ENCODE measurements around the gene ZNF417. TPM values are rescaled to one million over a fixed set of nuclear protein-coding genes. Genes with fewer than 3 reads are reported as not detected.

ZNF417 gene
- polyA plus RNA-seq, 2 of the 4 experiments (the other 2 are of a cell fraction) = 5.9 to 8.0 TPM

GRCh38 chr19:57961785-57962184 is 45.4 kb upstream of the ZNF417 start (continued):
- TF ChIP-seq CTCF (IDR thresholded peaks at IDR 0.05) (no peak), ZFP36 (IDR thresholded peaks at IDR 0.05; ENCODE audit: borderline replicate concordance, partially characterized antibody) (no peak)

GRCh38 chr19:57954996-57955395 is 38.6 kb upstream of the ZNF417 start:
- no peak for DNase-seq (ENCODE audit: low read depth in 1 of 2, low spot score in 1 of 2)
- 15% methylated on average over 4 of the region's 4 CpGs for WGBS (ENCODE audit: missing lambda C conversion rate)
- no peaks in the 10 kb centered on the region for H3K4me1 ChIP-seq
- no peak overlapping the region for H3K27ac ChIP-seq
- ChIA-PET POLR2A (no interaction called here), CTCF (no interaction called here)
- FAIRE-seq = no peak
- H3K4me2 ChIP-seq = no peak overlapping the region
- H3K9me3 ChIP-seq = peaks cover 89% of the 10 kb centered on the region
- no peak overlapping the region for H3K4me3 ChIP-seq
- TF ChIP-seq ZNF302 (CRISPR knock-in tag; IDR thresholded peaks at IDR 0.05) (no peak), FOSB (CRISPR knock-in tag; IDR thresholded peaks at IDR 0.05) (no peak), ELK1 (IDR thresholded peaks at IDR 0.05; ENCODE audit: low read depth, low read length) (no peak), JUN (IDR thresholded peaks at IDR 0.05) (no peak), NFE2L2 (conservative IDR thresholded peaks at IDR 0.05; ENCODE audit: low read length) (no peak), GATA3 (IDR thresholded peaks at IDR 0.05; ENCODE audit: borderline replicate concordance) (no peak), FOXS1 (CRISPR knock-in tag; IDR thresholded peaks at IDR 0.05) (no peak), HOXB5 (CRISPR knock-in tag; IDR thresholded peaks at IDR 0.05) (no peak), POLR2A (IDR thresholded peaks at IDR 0.05; ENCODE audit: low read length) (no peak), HOXA7 (CRISPR knock-in tag; IDR thresholded peaks at IDR 0.05) (no peak)
- ATAC-seq = no peak

- no peak for DNase-seq (ENCODE audit: low read depth in 1 of 2, low spot score in 1 of 2)
- ChIA-PET POLR2A (no interaction called here), CTCF (interaction anchor here (0.6 kb wide), 2 partner anchors 275 to 1041 kb away, joined by 3 to 4 read pairs; no protein-coding TSS in a partner anchor)
- Histone ChIP-seq H3K4me2 (no peak overlapping the region), H3K27ac (no peak overlapping the region), H3K4me1 (no peaks in the 10 kb centered on the region), H3K4me3 (no peak overlapping the region), H3K9me3 (peaks cover 97% of the 10 kb centered on the region)
- no peak for ATAC-seq
- no peak for TF ChIP-seq EP300 (IDR thresholded peaks at IDR 0.05)
- no peak for TF ChIP-seq RAD21 (conservative IDR thresholded peaks at IDR 0.05 in 1 of 2, IDR thresholded peaks at IDR 0.05 in 1 of 2)
- TF ChIP-seq TP53 (CRISPR knock-in tag; IDR thresholded peaks at IDR 0.05) = no peak
- no peak for TF ChIP-seq JUNB (IDR thresholded peaks at IDR 0.05)
- TF ChIP-seq MAFK (IDR thresholded peaks at IDR 0.05; ENCODE audit: partially characterized antibody) = no peak
- no peak for TF ChIP-seq RNF2 (IDR thresholded peaks at IDR 0.05; ENCODE audit: borderline replicate concordance, low read depth)
- TF ChIP-seq SMC3 (IDR thresholded peaks at IDR 0.05) = no peak
- no peak for TF ChIP-seq PHF8 (IDR thresholded peaks at IDR 0.05; ENCODE audit: borderline replicate concordance, low read depth)
- TF ChIP-seq HOXB5 (CRISPR knock-in tag; IDR thresholded peaks at IDR 0.05) = no peak
- FAIRE-seq = no peak
- 41% methylated on average over 12 of the region's 12 CpGs for WGBS (ENCODE audit: missing lambda C conversion rate)
Observed at GRCh38 chr19:57949702-57950101, 33.3 kb upstream of the ZNF417 start.

- H3K27ac ChIP-seq = no peak overlapping the region
- H3K9me3 ChIP-seq = peaks cover 97% of the 10 kb centered on the region
- ATAC-seq = no peak
- no peaks in the 10 kb centered on the region for H3K4me1 ChIP-seq
- no peak overlapping the region for H3K4me3 ChIP-seq
- WGBS (ENCODE audit: missing lambda C conversion rate) = 82% methylated on average over 24 of the region's 24 CpGs
- no peak for DNase-seq (ENCODE audit: low read depth in 1 of 2, low spot score in 1 of 2)
- CTCF ChIA-PET = interaction anchor here (0.6 kb wide), 2 partner anchors 274 to 1041 kb away, joined by 3 to 4 read pairs; no protein-coding TSS in a partner anchor
- FAIRE-seq = no peak
- H3K4me2 ChIP-seq = no peak overlapping the region
- POLR2A ChIA-PET = no interaction called here
- TF ChIP-seq EHF (CRISPR knock-in tag; IDR thresholded peaks at IDR 0.05) (no peak), HMGXB4 (CRISPR knock-in tag; IDR thresholded peaks at IDR 0.05; ENCODE audit: borderline replicate concordance) (no peak), SREBF2 (IDR thresholded peaks at IDR 0.05) (no peak), JUNB (IDR thresholded peaks at IDR 0.05) (no peak), HEYL (CRISPR knock-in tag; IDR thresholded peaks at IDR 0.05) (no peak), GATA3 (IDR thresholded peaks at IDR 0.05; ENCODE audit: borderline replicate concordance) (no peak), RCOR1 (IDR thresholded peaks at IDR 0.05; ENCODE audit: low read depth, low read length) (no peak), RAD21 (conservative IDR thresholded peaks at IDR 0.05 in 1 of 2, IDR thresholded peaks at IDR 0.05 in 1 of 2) (no peak), HES2 (IDR thresholded peaks at IDR 0.05) (no peak), ESRRA (IDR thresholded peaks at IDR 0.05; ENCODE audit: borderline replicate concordance, low read length) (no peak), EP300 (IDR thresholded peaks at IDR 0.05) (no peak), NR3C1 (IDR thresholded peaks at IDR 0.05) (no peak), ATOH8 (CRISPR knock-in tag; IDR thresholded peaks at IDR 0.05; ENCODE audit: low read depth) (no peak), JUN (IDR thresholded peaks at IDR 0.05) (no peak), RNF2 (IDR thresholded peaks at IDR 0.05; ENCODE audit: borderline replicate concordance, low read depth) (no peak)
Observed at GRCh38 chr19:57949296-57949695, 32.9 kb upstream of the ZNF417 start.

All from A549 (cell line).